Naive B cell (primary cell): ENCODE results near the gene CLEC3B. TPM values are rescaled to one million over a fixed set of nuclear protein-coding genes. Genes with fewer than 3 reads are reported as not detected.
A peak's percentile ranks its signal among the peaks of the same experiment; 100 is the strongest.

Experiments
- ATAC-seq, 2 donors: fragments of 150-1000 bp; cut with Tn5 transposase; 2 replicates each; pipeline ENCODE4 v1.10.0; 2021; ENCODE audit warnings: low read depth in 2 of 2, mild to moderate bottlenecking in 2 of 2, moderate library complexity in 2 of 2
- DNase-seq: peaks from one replicate; pipeline ENCODE4 v3.0.0; 2022
- H3K27ac Mint-ChIP-seq, 6 donors: one replicate each; pipeline ENCODE4 v1.8.0; 2020 to 2022; ENCODE audit warnings: mild to moderate bottlenecking in 6 of 6, mixed read lengths in 6 of 6, moderate library complexity in 5 of 6, inconsistent platforms in 2 of 6
- H3K27me3 Mint-ChIP-seq, 3 donors: one replicate each; pipeline ENCODE4 v1.8.0; 2021 to 2022; ENCODE audit warnings: mixed read lengths in 3 of 3, mild to moderate bottlenecking in 1 of 3
- H3K36me3 Mint-ChIP-seq, 2 donors: one replicate each; pipeline ENCODE4 v1.8.0; 2020 to 2022; ENCODE audit warnings: mixed read lengths in 2 of 2, inconsistent platforms in 1 of 2, mild to moderate bottlenecking in 1 of 2
- H3K4me1 Mint-ChIP-seq, 3 donors: one replicate each; pipeline ENCODE4 v1.8.0; 2020 to 2022; ENCODE audit warnings: mixed read lengths in 3 of 3, inconsistent platforms in 1 of 3, mild to moderate bottlenecking in 1 of 3, moderate library complexity in 1 of 3
- H3K4me3 Mint-ChIP-seq, 8 donors: one replicate each; pipeline ENCODE4 v1.8.0; 2020 to 2022; ENCODE audit warnings: mild to moderate bottlenecking in 8 of 8, mixed read lengths in 8 of 8, moderate library complexity in 8 of 8, inconsistent platforms in 2 of 8
- H3K9me3 Mint-ChIP-seq, 7 donors: one replicate each; pipeline ENCODE4 v1.8.0; 2020 to 2022; ENCODE audit warnings: mixed read lengths in 7 of 7, mild to moderate bottlenecking in 5 of 7, inconsistent platforms in 2 of 7, moderate library complexity in 1 of 7
- polyA plus RNA-seq, 6 donors: library from polyadenylated mRNA; unstranded; fragments of 300-500 nt; fragmentation: Illumina TruSeq; gene quantifications; one replicate each; pipeline ENCODE4 v1.2.3, GENCODE V29; 2021; ENCODE audit warnings: low read depth in 6 of 6

Gene CLEC3B
- polyA plus RNA-seq, 6 donors from 2014 or later = not detected

GRCh38 chr3:44993471-44994205, 32.5 kb upstream of the CLEC3B start:
- DNase-seq (no peak), ATAC-seq (no peak)
- no peaks in the 10 kb centered on the region for H3K27me3 Mint-ChIP-seq
- H3K36me3 Mint-ChIP-seq = peaks cover 9 to 10% of the 10 kb centered on the region in 2 donors
- H3K9me3 Mint-ChIP-seq = no peaks in the 10 kb centered on the region
- no peak overlapping the region for H3K27ac Mint-ChIP-seq
- H3K4me1 Mint-ChIP-seq = peaks cover 0 to 7% (median 7%) of the 10 kb centered on the region in 3 donors
- no peak overlapping the region for H3K4me3 Mint-ChIP-seq

- no peaks in the 10 kb centered on the region for H3K27me3 Mint-ChIP-seq
- no peak for ATAC-seq
- peak overlapping the region in 2 of 6 donors; percentile 57 to 81 for H3K27ac Mint-ChIP-seq
- H3K4me3 Mint-ChIP-seq = no peak overlapping the region
- H3K9me3 Mint-ChIP-seq = no peaks in the 10 kb centered on the region
- H3K4me1 Mint-ChIP-seq = peaks cover 0 to 7% (median 7%) of the 10 kb centered on the region in 3 donors
- peaks cover 11% of the 10 kb centered on the region in 2 donors for H3K36me3 Mint-ChIP-seq
- DNase-seq = no peak
Measured at GRCh38 chr3:44995142-44995770, 30.8 kb upstream of the CLEC3B start.

GRCh38 chr3:44996556-44996969, 29.5 kb upstream of the CLEC3B start:
- ATAC-seq (no peak), DNase-seq (no peak)
- Mint-ChIP-seq H3K27me3 (no peaks in the 10 kb centered on the region), H3K4me1 (peaks cover 0 to 7% (median 5%) of the 10 kb centered on the region in 3 donors), H3K4me3 (no peak overlapping the region), H3K27ac (no peak overlapping the region), H3K36me3 (peaks cover 9 to 20% of the 10 kb centered on the region in 2 donors), H3K9me3 (no peaks in the 10 kb centered on the region)

- Mint-ChIP-seq H3K27ac (no peak overlapping the region), H3K4me1 (peaks cover 0 to under 1% (median 0%) of the 10 kb centered on the region in 3 donors)
Measured at GRCh38 chr3:44999782-45000181, 26.3 kb upstream of the CLEC3B start.

GRCh38 chr3:45000823-45001222, 25.3 kb upstream of the CLEC3B start:
- Mint-ChIP-seq H3K36me3 (peaks cover 38 to 47% of the 10 kb centered on the region in 2 donors), H3K27me3 (no peaks in the 10 kb centered on the region), H3K27ac (no peak overlapping the region), H3K9me3 (no peaks in the 10 kb centered on the region), H3K4me3 (no peak overlapping the region), H3K4me1 (peaks cover 0 to 3% (median 0%) of the 10 kb centered on the region in 3 donors)
- DNase-seq (no peak), ATAC-seq (no peak)

More at GRCh38 chr3:44999782-45000181, 26.3 kb upstream of the CLEC3B start:
- H3K4me3 Mint-ChIP-seq = no peak overlapping the region
- H3K9me3 Mint-ChIP-seq = no peaks in the 10 kb centered on the region
- DNase-seq = no peak
- no peak for ATAC-seq
- H3K36me3 Mint-ChIP-seq = peaks cover 28 to 38% of the 10 kb centered on the region in 2 donors
- no peaks in the 10 kb centered on the region for H3K27me3 Mint-ChIP-seq

GRCh38 chr3:45001738-45002137, 24.4 kb upstream of the CLEC3B start:
- Mint-ChIP-seq H3K4me1 (peaks cover 0 to 3% (median 0%) of the 10 kb centered on the region in 3 donors), H3K4me3 (no peak overlapping the region), H3K27ac (peak overlapping the region in 1 of 6 donors; percentile 47), H3K36me3 (peaks cover 39 to 47% of the 10 kb centered on the region in 2 donors), H3K27me3 (no peaks in the 10 kb centered on the region), H3K9me3 (no peaks in the 10 kb centered on the region)
- no peak for DNase-seq
- ATAC-seq = no peak

- DNase-seq (no peak), ATAC-seq (no peak)
- Mint-ChIP-seq H3K27ac (peak overlapping the region in 2 of 6 donors; percentile 47 to 58), H3K4me1 (peaks cover 0 to 7% (median 0%) of the 10 kb centered on the region in 3 donors), H3K4me3 (no peak overlapping the region), H3K27me3 (no peaks in the 10 kb centered on the region), H3K9me3 (peaks cover 0 to 2% (median 0%) of the 10 kb centered on the region in 7 donors), H3K36me3 (peaks cover 44 to 46% of the 10 kb centered on the region in 2 donors)
Measured at GRCh38 chr3:45002139-45002660, 23.9 kb upstream of the CLEC3B start.

- Mint-ChIP-seq H3K4me3 (no peak overlapping the region), H3K4me1 (peaks cover 0 to 7% (median 0%) of the 10 kb centered on the region in 3 donors), H3K27me3 (no peaks in the 10 kb centered on the region), H3K9me3 (peaks cover 0 to 2% (median 0%) of the 10 kb centered on the region in 7 donors), H3K36me3 (peaks cover 45 to 46% of the 10 kb centered on the region in 2 donors), H3K27ac (peak overlapping the region in 2 of 6 donors; percentile 27 to 90)
- no peak for DNase-seq
- ATAC-seq = no peak
Measured at GRCh38 chr3:45002720-45003119, 23.4 kb upstream of the CLEC3B start.

- peaks cover 0 to 2% (median 0%) of the 10 kb centered on the region in 7 donors for H3K9me3 Mint-ChIP-seq
- H3K27ac Mint-ChIP-seq = no peak overlapping the region
- DNase-seq (no peak), ATAC-seq (no peak)
- H3K36me3 Mint-ChIP-seq = peaks cover 51% of the 10 kb centered on the region in 2 donors
- H3K27me3 Mint-ChIP-seq = no peaks in the 10 kb centered on the region
- peaks cover 0 to 7% (median 0%) of the 10 kb centered on the region in 3 donors for H3K4me1 Mint-ChIP-seq
- H3K4me3 Mint-ChIP-seq = no peak overlapping the region
Measured at GRCh38 chr3:45003406-45003805, 22.7 kb upstream of the CLEC3B start.

- Mint-ChIP-seq H3K4me1 (peaks cover 0 to 7% (median 0%) of the 10 kb centered on the region in 3 donors), H3K4me3 (no peak overlapping the region), H3K27ac (peak overlapping the region in 1 of 6 donors; percentile 28), H3K36me3 (peaks cover 52 to 54% of the 10 kb centered on the region in 2 donors), H3K9me3 (peaks cover 0 to 2% (median 0%) of the 10 kb centered on the region in 7 donors), H3K27me3 (no peaks in the 10 kb centered on the region)
- DNase-seq = no peak
- no peak for ATAC-seq
Measured at GRCh38 chr3:45003859-45004258, 22.2 kb upstream of the CLEC3B start.

GRCh38 chr3:45007091-45007490, 19.0 kb upstream of the CLEC3B start:
- H3K27me3 Mint-ChIP-seq = no peaks in the 10 kb centered on the region
- H3K4me3 Mint-ChIP-seq = no peak overlapping the region
- ATAC-seq (no peak), DNase-seq (no peak)
- peaks cover 38 to 45% of the 10 kb centered on the region in 2 donors for H3K36me3 Mint-ChIP-seq
- peaks cover 15 to 20% (median 16%) of the 10 kb centered on the region in 3 donors for H3K4me1 Mint-ChIP-seq
- peaks cover 0 to 2% (median 0%) of the 10 kb centered on the region in 7 donors for H3K9me3 Mint-ChIP-seq
- H3K27ac Mint-ChIP-seq = no peak overlapping the region

- ATAC-seq (no peak), DNase-seq (no peak)
- H3K9me3 Mint-ChIP-seq = peaks cover 0 to 2% (median 0%) of the 10 kb centered on the region in 7 donors
- peaks cover 21 to 25% (median 21%) of the 10 kb centered on the region in 3 donors for H3K4me1 Mint-ChIP-seq
- peak overlapping the region in 1 of 6 donors; percentile 81 for H3K27ac Mint-ChIP-seq
- peaks cover 38 to 44% of the 10 kb centered on the region in 2 donors for H3K36me3 Mint-ChIP-seq
- H3K4me3 Mint-ChIP-seq = no peak overlapping the region
- H3K27me3 Mint-ChIP-seq = no peaks in the 10 kb centered on the region
Measured at GRCh38 chr3:45008117-45008516, 18.0 kb upstream of the CLEC3B start.

- H3K4me1 Mint-ChIP-seq = peaks cover 21 to 27% (median 21%) of the 10 kb centered on the region in 3 donors
- H3K27ac Mint-ChIP-seq = no peak overlapping the region
- H3K9me3 Mint-ChIP-seq = peaks cover 0 to 2% (median 0%) of the 10 kb centered on the region in 7 donors
- peaks cover 29 to 31% of the 10 kb centered on the region in 2 donors for H3K36me3 Mint-ChIP-seq
- DNase-seq = no peak
- H3K4me3 Mint-ChIP-seq = no peak overlapping the region
- H3K27me3 Mint-ChIP-seq = no peaks in the 10 kb centered on the region
- no peak for ATAC-seq
Measured at GRCh38 chr3:45009868-45010267, 16.2 kb upstream of the CLEC3B start.
